Measurements from ENCODE around the gene MYEF2.

The MYEF2 gene, protein sequence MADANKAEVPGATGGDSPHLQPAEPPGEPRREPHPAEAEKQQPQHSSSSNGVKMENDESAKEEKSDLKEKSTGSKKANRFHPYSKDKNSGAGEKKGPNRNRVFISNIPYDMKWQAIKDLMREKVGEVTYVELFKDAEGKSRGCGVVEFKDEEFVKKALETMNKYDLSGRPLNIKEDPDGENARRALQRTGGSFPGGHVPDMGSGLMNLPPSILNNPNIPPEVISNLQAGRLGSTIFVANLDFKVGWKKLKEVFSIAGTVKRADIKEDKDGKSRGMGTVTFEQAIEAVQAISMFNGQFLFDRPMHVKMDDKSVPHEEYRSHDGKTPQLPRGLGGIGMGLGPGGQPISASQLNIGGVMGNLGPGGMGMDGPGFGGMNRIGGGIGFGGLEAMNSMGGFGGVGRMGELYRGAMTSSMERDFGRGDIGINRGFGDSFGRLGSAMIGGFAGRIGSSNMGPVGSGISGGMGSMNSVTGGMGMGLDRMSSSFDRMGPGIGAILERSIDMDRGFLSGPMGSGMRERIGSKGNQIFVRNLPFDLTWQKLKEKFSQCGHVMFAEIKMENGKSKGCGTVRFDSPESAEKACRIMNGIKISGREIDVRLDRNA

DNA sequence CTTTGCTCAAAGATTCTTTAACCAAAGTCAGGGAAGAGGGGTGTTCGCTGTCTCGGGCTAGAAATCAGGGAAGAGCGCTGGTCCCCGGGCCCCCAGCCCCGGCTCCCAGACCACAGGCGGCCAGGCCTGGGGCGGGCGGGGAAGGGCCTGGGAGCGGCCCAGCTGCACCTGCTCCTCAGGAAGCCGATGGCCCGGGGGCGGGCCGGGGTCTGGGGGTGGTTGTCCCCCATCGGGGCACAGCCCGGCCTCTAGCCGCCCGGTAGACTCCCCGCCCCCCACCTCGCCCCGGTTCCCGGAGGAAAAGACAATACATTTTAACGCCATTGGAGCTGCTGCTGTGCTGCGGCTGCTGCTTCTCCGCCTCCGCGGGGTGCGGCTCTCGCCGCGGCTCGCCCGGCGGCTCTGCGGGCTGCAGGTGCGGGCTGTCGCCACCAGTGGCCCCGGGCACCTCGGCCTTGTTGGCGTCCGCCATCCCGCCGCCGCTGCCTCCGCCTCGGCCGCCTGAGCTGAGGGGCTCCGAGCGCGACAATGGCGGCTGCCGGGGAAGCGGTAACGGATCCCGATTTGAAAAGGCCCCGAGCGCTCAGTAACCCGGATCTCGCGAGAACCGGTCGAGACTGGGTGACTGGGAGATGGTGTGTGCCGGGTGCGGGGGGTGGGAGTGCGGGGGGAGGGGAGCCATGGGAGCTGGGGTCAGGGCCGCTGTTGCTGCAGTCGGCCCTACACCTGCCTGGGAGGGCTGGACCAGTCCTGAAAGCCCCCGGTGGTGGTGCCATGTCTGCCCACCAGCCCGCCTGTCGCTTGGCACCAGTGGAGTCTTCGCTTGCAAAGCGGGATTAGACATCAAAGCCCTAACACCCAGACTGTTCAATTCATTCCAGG, at the start of gene MYEF2:
Gene MYEF2, minus strand, starts transcription at position 530 of the 882 bp plus-strand sequence. Its CDS starts 58 bp downstream, at position 472.
- peak; percentile 73 for DNase-seq

DNA sequence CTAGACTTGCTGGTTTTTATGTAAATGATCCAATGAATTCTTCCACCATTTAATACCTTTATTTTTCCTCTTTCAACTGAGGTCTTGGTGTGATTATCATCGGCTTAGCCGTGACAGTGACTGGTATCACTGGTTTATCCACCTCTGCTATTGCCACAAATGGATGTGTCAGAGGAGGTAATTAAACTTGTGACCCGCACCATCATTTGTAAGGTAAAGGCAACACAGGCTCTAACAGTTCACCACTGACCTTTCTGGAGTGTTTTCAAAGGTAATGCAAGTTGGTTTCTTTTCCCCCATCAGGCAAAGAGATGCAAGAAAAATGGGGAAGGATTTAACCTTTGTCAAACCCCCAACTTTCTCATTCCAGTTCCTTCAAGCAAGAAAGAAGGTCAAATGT, 47.7 kb upstream of the MYEF2 start:
- DNase-seq = no peak

DNA sequence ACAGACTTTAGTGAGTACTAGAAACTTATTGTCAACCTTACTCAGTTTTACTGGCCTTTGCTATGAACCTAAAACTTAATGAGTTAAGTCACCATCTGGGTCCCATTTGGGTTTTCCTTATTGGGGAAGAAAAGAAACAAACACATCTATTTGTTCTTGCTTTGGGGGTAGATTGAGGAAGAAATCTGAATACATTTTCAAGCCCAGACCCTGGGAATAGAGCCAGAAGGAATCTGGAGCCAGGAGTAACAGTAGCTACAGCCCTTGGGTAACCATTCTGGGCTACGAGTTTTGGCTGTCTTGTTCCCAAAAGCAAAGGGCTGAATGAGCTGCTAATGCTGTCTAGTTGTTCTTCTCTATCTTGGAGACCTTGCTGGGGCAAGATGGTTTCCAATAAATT, 44.5 kb upstream of the MYEF2 start:
- DNase-seq = no peak

DNA sequence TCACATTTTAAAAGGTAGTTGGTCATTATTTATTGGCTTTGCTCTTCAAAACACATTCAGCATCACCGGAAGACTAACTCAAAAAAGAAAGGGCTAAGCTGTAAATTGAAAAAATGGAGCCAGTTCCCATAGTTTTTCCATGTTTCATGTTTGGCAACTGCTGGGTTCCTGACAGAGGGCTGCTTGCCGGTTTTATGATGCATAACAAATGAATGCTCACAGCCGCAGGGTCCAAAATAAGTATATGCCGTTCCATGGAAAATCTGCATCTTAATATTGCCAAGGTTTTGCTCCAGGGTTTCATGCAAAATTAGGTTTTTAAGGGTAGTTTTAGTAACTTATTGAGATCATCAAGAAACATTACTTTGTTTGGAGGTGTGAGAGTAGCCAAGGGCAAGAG, 43.8 kb upstream of the MYEF2 start:
- DNase-seq = no peak

DNA sequence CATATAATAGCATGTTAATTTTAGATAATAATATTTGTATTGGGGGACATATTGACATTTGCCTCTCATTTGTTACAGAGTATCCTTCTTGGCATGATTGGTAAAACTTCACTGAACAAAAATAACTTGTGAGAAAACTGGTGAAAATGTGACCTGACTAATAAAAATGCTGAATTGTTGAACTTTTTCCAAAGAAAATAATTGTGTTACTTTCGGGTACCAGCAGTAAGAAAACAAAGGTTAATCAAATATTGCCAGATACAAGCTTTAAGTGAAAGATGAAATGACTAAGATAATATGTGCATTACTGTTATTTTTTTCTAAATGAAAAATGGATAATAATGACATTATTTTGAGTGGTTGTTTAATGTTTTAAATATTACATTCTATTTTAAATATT, 43.2 kb upstream of the MYEF2 start:
- no peak for DNase-seq

DNA sequence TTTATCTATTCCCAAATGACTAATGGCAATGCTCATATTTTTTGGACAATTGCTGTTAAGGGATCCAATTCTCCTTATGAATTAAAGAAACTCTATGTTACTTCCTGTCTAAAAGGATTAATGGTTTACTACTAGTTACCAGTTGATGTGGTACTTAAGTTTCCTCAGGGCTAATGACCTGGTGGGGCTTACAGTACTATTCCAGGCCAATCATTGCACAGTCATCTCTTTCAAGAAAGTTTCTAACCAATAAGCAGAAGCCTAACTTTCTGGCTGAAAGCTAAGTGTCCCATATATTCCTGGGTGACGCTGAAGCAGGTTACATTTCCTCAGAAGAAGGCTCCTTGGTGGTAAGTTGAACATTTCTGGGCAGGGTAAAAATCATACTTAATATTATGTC, 27.9 kb upstream of the MYEF2 start, which contains the start of gene SLC12A1:
Gene SLC12A1, plus strand, starts transcription at position 322 of the 400 bp plus-strand sequence. CDS start 1,418 bp downstream, outside the sequence.
- no peak for DNase-seq

DNA sequence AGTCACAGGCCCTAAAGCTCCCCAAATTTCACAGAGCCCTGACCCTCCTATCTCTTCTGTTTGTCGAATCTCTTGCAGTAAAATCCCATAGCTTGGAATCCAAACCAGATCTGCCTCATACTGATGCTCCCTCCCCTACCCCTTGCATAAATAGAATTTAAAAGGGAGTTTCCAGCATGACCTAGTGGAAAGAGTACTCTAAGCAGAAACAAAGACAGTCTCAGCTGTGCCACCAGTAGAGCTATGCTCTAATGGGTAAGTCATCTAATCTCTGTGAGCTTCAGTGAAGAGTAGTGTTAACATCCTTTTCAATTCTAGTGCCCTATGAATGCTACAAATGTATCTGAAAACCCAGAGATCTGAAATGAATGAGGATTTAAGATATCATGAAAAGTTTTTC, 24.0 kb upstream of the MYEF2 start:
- DNase-seq = no peak

DNA sequence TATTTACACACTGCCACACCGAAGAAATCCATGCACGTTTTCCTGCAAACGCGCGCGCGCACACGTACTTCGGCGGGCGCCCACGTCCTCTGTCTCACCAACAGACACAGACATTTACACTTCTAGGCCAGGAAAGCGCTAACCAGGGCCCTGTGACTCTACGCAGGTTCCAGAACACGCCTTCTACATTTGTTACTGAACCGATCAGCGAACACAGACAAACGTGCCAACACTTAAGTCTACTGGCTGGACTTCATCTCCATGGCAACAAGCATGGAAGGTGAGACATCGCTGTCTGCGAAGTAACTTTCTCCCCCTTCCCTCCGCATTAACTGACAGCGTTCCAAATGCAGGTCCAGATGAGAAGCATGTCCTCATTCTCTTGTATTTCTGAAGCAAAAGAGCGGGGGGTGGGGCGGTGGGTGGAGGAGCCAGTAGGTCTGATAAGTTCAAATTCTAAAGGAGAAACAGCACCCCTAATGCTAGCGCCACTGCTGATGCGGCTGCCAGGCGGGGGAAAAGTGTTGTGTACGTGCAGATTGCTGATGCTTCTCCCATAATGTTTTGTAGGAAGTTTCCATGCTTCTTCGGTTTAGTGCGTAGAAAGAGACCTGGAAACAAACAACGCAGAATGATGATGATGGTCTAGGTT, 13.6 kb upstream of the MYEF2 start, which contains the start of gene CTXN2:
Gene CTXN2, plus strand, starts transcription at position 92 of the 652 bp plus-strand sequence. CDS start 9,636 bp downstream, outside the sequence.
- DNase-seq = no peak

DNA sequence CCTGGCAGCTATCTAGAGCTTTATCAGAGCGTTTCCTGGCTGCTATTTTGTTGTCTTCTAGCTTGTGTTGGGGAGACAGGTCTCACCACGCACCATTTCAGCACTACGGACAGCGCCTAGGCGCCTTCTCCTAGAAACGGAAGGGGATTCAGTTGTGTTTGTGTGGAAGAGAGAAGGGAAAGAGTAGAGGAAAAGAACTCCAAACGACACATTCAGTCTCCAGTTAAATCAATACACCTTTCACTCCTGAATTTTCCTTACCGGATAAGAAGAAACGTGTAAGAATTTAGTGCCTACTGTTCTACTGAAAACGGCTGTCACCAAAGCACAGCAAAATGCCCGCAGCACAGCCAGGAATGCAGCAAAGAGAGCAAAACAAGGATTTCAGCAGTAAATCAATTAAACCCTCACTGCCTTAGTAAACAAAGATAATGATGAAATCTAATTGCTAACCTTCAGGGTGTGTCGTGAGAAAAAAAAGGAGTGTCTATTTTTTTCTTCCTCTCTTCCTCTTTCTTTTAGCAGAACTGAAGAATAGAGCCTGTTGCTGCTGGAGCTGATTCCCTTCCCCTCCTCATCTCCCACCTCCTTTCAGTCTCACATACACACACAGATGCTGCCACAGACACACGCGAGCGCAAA, 13.0 kb upstream of the MYEF2 start:
- no peak for DNase-seq

DNA sequence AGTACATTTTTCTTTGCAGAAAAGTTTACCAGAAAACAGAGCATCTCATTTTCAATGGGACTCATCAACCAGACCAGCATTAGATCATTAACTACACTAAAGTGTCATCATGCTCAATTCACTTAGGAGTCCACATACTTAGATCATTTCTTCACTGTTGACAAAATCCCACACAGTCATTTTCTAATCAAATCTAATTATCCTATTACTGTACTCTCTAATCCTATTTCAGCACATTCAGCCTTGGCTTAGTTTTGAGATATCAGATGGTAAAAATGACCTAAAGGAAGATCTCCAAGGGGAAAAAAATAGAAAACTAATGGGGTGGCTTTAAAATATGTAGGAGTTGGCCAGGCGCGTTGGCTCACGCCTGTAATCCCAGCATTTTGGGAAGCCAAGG, 8.2 kb upstream of the MYEF2 start:
- DNase-seq = no peak

DNA sequence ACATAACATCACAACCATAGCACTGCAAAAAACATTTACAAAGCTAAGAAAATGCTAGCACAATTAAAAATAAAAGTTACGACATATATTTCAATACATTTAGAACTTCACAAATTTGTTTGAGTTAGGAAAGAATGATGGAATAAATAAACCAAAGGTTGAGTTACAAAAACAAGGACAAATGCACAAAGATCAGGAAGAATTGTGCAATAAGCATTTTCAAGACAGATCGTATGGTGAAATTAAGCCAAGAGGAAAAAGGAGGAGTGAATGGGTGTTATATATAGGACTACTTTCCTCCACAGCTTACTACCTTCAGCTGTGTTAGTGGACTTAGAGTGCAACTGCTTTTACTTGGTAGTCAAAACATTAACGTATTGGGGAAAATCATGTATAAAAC, 7.4 kb upstream of the MYEF2 start:
- no peak for DNase-seq

DNA sequence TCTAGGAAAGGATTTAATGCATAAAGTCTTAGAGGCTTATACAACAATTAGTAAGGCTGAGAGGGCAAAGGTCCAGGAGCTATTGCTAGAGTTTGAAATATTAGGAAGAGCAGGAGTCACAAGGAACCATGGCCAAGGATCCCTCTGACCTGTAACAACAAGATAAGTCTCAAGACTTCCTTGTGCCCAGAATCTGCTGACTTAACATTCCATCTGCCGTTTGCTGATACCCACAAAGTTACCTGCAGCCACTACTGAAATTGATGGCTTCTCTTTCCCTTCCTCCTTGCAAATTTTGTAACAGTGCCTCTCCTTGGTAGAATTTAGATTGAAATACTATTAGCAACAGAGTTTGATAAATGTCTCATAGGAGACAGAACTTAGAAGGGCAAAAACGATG, 4.7 kb upstream of the MYEF2 start:
- DNase-seq = no peak

DNA sequence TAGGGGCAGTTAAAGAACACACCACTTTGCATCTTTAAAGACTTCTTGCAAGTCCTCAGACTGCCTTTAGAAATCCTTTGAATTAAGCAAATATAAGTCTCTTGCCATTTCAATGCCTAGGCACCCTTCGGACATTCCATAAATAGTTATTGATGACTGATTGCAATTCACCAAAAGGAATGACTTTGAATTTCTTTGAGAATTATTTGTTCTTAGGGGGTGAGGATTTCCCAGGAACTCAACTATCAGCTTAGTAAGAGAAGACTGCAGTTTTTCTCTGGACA, 495 bp upstream of the MYEF2 start:
- DNase-seq = no peak

DNA sequence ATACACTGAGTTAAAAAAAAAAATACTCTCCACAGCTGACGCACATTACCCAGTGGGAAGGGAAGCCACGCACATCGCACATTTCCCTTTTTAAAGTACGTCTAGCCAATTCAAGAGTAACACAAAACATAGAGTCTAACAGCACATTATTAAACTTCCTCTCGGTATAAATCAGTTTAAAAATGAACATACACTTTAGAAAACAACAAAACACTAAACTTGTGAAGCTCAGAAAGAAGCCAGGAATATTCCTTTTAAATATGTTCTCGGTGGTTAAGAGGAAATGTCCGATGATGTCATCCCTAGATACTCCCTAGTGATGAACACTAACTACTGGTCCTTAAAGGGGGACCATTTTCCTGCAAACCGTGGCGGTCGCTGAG, 721 bp downstream of the MYEF2 start:
- DNase-seq = no peak

DNA sequence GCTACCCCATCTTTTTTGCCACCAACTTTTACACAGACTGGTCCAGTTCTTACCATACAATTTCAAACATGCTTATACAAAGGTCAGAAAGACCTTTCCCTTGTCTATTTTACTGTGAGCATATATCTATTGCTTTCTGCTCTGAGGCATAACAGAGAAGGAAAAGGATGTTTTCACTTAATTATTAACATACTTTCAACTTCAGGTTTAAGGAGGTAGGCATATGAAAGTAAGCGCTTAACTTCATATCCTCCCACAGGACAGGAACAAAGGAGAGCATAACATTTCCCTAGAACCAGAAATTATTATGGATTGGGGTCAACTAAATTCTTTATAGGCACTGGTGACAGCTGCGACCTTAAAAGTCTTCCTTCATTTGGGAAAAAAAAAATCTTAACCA, 1.1 kb downstream of the MYEF2 start:
- DNase-seq = no peak

DNA sequence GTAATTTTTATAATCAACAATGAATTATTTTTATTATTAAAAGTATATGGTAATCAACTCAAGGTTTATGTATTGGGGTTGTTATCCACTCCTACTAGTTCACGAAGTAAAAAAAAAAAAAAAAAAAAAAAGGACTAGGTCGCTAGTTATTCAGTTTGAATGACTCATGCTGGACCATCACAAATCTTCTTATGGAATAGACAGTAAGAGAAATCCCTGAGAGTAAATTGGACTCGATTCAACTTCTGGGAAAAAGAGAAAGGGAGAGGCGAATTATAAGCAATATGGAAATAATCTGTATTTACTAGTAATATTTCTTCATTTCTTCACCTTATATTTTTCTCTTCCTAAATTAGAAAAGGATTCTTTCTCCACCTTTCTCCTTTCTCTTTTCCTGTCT, 2.0 kb downstream of the MYEF2 start:
- no peak for DNase-seq

DNA sequence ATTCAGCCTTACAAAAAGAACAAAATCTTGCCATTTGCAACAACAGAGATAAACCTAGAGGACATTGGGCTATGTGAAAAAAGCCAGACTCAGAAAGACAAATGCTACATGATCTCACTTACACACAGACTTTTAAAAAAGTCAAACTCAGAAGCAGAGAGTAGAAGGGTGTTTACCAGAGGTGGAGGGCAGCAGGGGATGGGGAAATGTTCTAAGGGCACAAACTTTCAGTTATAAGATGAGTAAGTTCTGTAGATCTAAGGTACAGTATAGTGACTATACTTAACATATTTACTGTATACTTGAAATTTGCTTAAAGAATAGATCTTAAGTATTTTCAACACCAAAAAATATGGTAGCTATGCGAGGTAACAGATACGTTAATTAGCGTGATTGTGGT, 3.0 kb downstream of the MYEF2 start:
- DNase-seq = no peak

DNA sequence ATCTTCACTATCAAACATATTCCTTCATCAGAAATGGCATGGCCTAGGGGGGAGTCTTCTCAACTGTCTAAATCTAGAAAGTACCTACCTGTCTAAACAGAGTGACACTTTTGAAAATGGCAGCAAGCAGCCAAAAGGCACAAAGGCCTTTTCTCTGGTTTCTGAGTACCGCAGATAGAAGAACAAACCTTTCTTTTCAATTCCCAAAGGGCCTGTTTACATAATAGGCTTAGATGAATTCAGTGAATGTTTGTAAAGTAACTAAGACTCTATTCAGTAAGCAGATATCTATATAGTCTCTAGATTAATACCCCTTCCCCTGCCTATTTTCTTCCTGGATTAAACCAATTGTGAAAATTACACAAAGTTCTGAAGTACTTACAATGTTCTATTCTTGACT, 7.1 kb downstream of the MYEF2 start:
- no peak for DNase-seq

DNA sequence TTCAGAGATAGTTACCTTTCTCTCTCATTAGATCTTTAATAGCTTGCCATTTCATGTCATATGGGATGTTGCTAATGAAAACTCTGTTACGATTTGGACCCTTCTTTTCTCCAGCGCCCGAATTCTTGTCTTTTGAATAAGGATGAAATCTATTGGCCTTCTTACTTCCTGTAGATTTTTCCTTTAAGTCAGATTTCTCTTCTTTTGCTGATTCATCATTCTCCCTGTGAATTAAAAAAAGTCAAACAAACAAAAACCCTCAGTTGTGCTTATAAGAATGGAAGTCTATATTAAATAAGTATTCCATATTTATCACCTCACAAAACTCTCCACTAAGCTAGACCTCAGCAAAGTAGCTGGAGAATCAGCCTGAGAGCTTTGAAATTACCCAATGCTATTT, 9.5 kb downstream of the MYEF2 start:
- DNase-seq = no peak

DNA sequence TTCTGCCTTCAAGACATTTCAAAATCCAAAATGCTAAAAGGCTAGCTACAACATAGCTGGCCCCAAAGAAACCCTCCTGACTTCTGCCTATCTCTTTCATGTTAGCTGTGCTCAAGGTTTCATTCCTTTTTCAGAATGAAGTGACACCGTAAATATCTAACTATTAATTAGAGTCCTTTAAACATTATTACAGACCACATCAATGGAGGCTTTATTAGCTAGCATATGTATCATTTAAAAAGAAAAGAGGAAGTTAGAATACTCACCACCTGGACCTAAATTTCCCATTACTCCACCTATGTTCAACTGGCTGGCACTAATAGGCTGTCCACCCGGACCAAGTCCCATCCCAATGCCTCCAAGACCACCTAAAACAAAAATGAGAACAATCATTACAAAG, 24.6 kb downstream of the MYEF2 start:
- DNase-seq = no peak

DNA sequence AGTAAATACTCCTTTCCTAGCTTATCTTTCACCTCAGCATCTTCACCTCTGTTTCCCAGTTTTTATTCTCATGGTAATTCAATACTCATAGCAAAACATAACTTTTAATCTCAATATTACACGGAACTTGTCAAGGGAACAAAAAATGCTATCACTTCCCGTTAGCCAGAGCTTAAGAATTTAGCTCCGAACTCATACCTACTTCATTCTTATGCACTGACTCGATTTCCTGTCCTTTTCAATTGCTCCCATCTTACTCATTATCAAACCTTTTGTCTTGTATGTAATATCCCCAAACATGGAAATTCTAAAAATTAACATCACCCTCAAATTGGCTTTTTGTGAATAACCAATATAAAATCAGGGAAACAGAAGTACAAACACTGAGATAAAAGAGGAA, 28.2 kb downstream of the MYEF2 start:
- DNase-seq = no peak

DNA sequence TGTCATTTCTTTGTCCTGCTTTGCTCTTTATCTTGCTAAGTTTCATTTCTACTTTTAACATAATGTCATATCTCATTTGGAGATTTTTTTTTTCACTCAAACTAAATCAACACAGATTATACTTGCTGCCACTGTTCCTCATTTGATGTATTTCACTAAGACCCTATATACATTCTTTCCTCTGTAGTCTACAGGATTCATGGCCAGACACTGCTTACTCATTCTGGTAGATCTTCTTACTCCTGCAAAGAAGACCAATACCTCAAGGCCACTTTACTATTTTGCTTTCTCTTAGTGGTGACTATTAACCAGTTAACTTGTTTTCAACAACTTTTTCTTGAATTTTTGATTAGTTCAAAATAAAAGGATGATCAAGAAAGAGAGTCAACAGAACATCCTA, 30.7 kb downstream of the MYEF2 start:
- DNase-seq = no peak

DNA sequence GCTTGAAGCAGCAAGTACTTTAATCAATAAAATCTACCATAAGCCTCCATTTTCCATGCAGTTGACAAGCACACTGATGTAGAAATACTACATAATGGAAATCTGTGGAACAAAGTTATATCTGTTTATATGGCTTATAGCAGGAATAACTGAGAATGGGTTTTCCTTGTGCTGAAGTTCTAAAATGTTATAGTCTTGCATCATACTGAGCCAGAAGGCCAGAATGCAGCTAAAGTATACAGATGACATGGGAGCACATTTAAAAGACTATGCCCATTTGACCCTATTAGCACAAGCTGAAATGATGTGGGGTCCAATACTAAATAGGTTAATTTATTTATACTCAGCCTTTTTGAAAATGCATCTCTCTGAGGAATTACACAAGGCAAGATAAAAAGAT, 32.2 kb downstream of the MYEF2 start:
- DNase-seq = no peak
